ENCODE measurements around the gene OGA.

DNA sequence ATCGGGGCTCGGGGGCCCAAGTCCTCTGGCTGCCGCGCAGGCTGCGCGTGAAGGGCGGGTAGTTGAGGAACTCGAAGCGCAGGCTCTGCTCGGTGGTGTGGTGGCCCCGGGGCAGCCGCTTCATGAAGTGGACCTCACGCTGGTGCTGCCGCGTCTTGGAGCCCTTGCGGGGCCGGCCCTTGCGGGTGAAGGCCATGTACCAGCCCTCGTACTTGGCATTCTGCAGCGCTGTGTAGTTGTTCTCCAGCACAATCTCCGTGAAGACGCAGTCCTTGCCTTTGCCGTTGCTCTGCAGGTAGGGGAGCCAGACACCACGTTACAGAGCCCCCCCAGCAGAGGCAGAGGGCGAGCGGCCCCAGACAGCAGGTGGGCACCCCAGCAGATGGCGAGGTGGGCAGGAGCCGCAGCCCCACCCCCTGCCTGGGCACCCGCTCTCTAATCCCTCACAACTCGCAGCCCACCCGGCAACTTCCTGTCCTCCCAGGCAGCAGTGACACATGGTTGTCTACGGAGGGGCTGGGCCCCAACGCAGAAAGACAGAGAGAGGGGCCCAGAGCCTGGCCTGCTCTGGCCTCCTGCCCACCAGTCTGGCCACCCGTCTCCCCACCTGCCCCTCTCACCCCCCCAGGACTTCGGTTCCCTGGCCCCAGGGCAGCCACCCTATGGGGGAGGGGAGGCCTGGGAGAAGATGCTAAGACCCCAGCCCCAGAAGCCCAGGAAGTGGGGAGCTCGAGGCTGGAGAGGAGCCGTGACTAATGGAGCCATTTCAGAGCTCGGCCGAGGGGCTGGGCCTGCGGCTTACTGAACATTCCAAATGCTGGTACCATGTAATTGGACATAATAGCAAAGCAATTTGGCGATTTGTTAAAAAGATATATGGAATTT, 47.7 kb downstream of the OGA start:
- TF ChIP-seq, protein P1, sequence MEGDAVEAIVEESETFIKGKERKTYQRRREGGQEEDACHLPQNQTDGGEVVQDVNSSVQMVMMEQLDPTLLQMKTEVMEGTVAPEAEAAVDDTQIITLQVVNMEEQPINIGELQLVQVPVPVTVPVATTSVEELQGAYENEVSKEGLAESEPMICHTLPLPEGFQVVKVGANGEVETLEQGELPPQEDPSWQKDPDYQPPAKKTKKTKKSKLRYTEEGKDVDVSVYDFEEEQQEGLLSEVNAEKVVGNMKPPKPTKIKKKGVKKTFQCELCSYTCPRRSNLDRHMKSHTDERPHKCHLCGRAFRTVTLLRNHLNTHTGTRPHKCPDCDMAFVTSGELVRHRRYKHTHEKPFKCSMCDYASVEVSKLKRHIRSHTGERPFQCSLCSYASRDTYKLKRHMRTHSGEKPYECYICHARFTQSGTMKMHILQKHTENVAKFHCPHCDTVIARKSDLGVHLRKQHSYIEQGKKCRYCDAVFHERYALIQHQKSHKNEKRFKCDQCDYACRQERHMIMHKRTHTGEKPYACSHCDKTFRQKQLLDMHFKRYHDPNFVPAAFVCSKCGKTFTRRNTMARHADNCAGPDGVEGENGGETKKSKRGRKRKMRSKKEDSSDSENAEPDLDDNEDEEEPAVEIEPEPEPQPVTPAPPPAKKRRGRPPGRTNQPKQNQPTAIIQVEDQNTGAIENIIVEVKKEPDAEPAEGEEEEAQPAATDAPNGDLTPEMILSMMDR (IDR thresholded peaks at IDR 0.05; ENCODE audit: borderline replicate concordance, extremely low read depth, low read length, poor library complexity, severe bottlenecking) = no peak
- TF ChIP-seq EZH2 (IDR thresholded peaks at IDR 0.05; ENCODE audit: borderline replicate concordance, low read depth, low read length, severe bottlenecking) = no peak

All from DND-41 (cell line).